ENCODE data around the gene FAM237A.

FAM237A gene

DNA sequence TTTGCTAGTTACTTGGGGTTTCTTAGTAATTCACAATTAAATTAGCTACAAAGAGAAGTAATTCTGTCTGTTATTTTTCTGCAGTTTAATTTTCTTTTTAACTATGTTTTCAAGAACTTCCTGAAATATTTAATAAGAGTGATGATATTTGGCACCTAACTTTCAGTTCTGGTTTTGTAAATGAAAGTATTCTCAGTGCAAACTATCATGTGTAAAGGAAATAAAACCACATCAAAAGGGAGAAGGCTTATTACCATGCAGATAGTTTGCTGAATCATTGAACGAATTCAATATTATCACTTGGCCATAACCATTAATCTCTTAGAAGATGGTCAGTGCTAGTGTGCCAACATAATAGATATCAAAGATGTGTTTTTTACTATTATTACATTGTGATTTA, 46.7 kb downstream of the FAM237A start:
- DNase-seq (ENCODE audit: low spot score) = no peak

DNA sequence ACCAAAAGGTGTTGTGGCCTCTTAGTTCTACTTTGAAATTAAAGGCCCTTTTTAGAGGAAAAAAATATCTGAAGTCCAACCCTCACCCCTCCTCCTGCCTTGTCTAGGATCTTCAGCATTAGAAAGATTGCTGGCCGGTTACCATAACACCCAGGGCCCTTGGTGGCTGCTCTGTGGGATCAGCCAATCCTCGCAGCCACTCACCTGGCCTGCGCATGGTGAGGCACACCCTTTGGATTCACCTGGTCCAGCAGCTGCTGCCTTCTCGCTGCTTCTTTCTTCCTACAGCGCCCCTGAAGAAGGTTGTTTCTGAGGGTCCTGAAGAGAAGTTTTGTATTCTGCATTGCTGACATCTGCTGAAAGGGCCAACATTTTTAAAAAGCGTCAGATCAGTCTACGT, 50.7 kb downstream of the FAM237A start:
- no peak for DNase-seq (ENCODE audit: low spot score)

DNA sequence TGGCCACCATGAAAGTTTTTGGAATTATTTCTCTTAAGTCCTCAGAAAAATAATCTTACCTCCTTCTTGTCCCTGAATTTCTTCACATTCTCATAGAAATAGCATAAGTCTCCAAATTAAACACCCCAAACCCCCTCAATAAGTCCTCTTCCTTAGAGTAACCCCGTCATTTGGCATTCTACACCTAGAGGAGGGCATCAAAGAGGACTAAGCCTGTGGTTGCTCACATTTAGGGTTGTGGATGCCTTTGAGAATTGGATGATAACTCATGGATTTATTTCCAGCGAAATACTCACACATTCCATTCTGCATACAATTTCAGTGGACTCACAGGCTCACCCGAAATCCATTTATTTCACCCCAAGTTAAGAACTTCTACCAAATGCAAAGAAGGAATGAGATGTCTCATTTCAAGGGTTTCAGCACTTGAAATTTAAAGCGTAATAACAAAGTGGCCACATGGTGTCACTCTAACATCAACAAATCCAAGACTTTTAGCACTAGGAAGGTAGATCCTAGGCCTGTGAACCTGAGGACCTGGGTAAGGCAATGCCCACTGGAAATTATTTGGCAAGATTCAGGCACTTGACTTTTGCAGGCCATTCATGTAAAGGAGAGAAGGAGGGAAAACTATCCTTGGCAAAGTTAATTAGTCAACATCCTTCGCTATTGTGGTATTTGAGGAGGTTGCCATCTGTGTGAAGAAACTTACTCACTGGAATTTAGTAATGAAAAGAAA, 51.3 kb downstream of the FAM237A start:
- DNase-seq (ENCODE audit: low spot score) = peak; percentile 46

DNA sequence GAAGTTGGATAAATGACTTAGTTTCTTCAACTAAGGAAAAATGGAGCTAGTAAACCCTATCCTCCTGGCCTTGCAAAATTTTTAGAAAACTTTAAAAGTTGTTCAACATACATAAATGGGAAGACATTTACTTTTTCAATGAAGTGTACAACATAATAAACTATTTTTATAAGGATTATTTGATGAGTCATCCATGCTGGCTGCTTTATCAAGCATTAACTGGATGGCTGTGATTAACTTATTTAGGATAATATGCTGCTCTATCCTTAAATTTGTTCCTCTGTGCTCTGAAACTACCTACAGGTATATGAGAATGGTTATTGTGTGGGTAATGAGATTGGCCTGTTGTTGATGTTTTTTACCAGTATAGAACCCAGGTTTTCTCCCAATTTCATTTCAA, 54.6 kb downstream of the FAM237A start:
- no peak for DNase-seq (ENCODE audit: low spot score)

DNA sequence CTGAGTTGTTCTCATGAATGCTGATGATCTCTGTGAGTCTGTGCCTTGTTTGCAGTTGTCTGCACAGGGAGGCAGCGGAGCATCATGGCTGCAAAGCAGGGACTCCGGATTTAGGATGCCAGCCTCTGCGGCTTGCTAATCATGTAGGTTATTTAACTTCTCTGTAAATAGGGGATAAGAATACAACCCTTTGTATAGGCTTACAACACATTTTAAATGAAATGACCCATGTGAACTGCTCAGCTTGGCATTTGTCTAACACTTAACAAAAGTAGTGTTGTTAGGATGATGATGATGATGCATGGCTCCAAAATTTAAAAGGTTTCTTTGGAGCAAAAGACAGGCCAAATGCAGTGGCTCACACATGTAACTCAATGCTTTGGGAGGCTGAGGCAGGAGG, 56.5 kb downstream of the FAM237A start:
- DNase-seq (ENCODE audit: low spot score) = no peak
